Keratinocyte (primary cell): ENCODE data around the gene ETHE1. TPM values are rescaled to one million over a fixed set of nuclear protein-coding genes. Genes with fewer than 3 reads are reported as not detected.
"Not testable (repeated sequence)": the region's sequence is repeated elsewhere in the genome, so short reads cannot be mapped to it uniquely, and the experiment has no call there.

Experiments used
- DNase-seq: peaks from one replicate; pipeline ENCODE4 v3.0.0-alpha.2; 2011; ENCODE audit warnings: low read depth, missing footprints, low spot score
- FAIRE-seq: peaks from 2 replicates; lab custom pipeline; 2011; peaks lifted over from hg19 to GRCh38; lab: Jason Lieb, UNC
- H2AFZ ChIP-seq: 2 replicates; pipeline ENCODE4 v1.6.0; 2012; ENCODE audit warnings: low read length, control low read depth, inconsistent platforms; ENCODE audit not compliant: control insufficient read depth
- H3K27ac ChIP-seq: 2 replicates; pipeline ENCODE4 v1.5.1; 2011; ENCODE audit warnings: low read length; ENCODE audit not compliant: control insufficient read depth, insufficient read depth
- H3K27me3 ChIP-seq: 3 replicates; pipeline ENCODE4 v1.6.0; 2011; ENCODE audit warnings: low read length; ENCODE audit not compliant: control insufficient read depth, insufficient read depth; ENCODE audit errors: extremely low read depth
- H3K36me3 ChIP-seq, 2 experiments: 2 replicates in 1 of 2; 3 replicates in 1 of 2; pipeline ENCODE4 v1.5.1; 2011; ENCODE audit warnings: low read length in 2 of 2, mild to moderate bottlenecking in 1 of 2; ENCODE audit not compliant: control insufficient read depth in 2 of 2, insufficient read depth in 2 of 2; ENCODE audit errors: extremely low read depth in 1 of 2
- H3K4me1 ChIP-seq: 3 replicates; pipeline ENCODE4 v1.5.1; 2011; ENCODE audit warnings: low read length; ENCODE audit not compliant: control insufficient read depth, insufficient read depth; ENCODE audit errors: extremely low read depth
- H3K4me2 ChIP-seq: 3 replicates; pipeline ENCODE4 v1.6.0; 2011; ENCODE audit warnings: low read depth, low read length; ENCODE audit not compliant: control insufficient read depth, insufficient read depth; ENCODE audit errors: extremely low read depth
- H3K4me3 ChIP-seq, 3 experiments: fragments of 200-600 bp in 1 of 3; sonication (generic) in 1 of 3; 2 replicates in 2 of 3; 3 replicates in 1 of 3; pipeline ENCODE4 v1.5.1; 2011 to 2016; ENCODE audit warnings: low read length in 3 of 3, mild to moderate bottlenecking in 3 of 3, control low read depth in 2 of 3, inconsistent platforms in 1 of 3, low read depth in 1 of 3, mixed read lengths in 1 of 3, mixed run types in 1 of 3, moderate library complexity in 1 of 3; ENCODE audit not compliant: control insufficient read depth in 2 of 3, insufficient read depth in 2 of 3; ENCODE audit errors: extremely low read depth in 1 of 3
- H3K79me2 ChIP-seq: 2 replicates; pipeline ENCODE4 v1.6.0; 2012; ENCODE audit warnings: low read length; ENCODE audit not compliant: control insufficient read depth, insufficient read depth
- H3K9ac ChIP-seq: 3 replicates; pipeline ENCODE4 v1.6.0; 2011; ENCODE audit warnings: low read length; ENCODE audit not compliant: control insufficient read depth, insufficient read depth; ENCODE audit errors: extremely low read depth
- H3K9me1 ChIP-seq: 3 replicates; pipeline ENCODE4 v1.6.0; 2011; ENCODE audit warnings: low read length; ENCODE audit not compliant: control insufficient read depth, insufficient read depth; ENCODE audit errors: extremely low read depth
- H3K9me3 ChIP-seq: 2 replicates; pipeline ENCODE4 v1.5.1; 2012; ENCODE audit warnings: low read depth, low read length; ENCODE audit not compliant: control insufficient read depth
- H4K20me1 ChIP-seq: 3 replicates; pipeline ENCODE4 v1.6.0; 2011; ENCODE audit warnings: low read length; ENCODE audit not compliant: control insufficient read depth, insufficient read depth; ENCODE audit errors: extremely low read depth
- EZH2 ChIP-seq: IDR thresholded peaks from one replicate; pipeline ENCODE4 v1.6.1; 2012; ENCODE audit warnings: inconsistent platforms, mild to moderate bottlenecking, low read length, moderate library complexity
- dilution Hi-C: fragments of 300-500 bp; cut with MboI; formaldehyde crosslinking; loops from one replicate; pipeline ENCODE4 v1.7.0; 2020; ENCODE audit warnings: low sequenced_read_pairs; ENCODE audit not compliant: extremely low pct_ligation_motif_present
- polyA plus RNA-seq, 5 experiments: library from polyadenylated mRNA; depleted of rRNA in 3 of 5; stranded (reverse) in 3 of 5; stranded (forward) in 1 of 5; unstranded in 1 of 5; fragments of >200 nt; gene quantifications; 1 replicate in 1 of 5; 2 replicates in 3 of 5; 3 replicates in 1 of 5; pipeline versions ENCODE4 v1.2.1 to v1.2.3, GENCODE V29; 2011 to 2012; ENCODE audit warnings: missing spikeins in 2 of 5, low read depth in 1 of 5, low replicate concordance in 1 of 5
- TF ChIP-seq, protein P1 (sequence below), 3 experiments: IDR thresholded peaks in 1 of 3; conservative IDR thresholded peaks in 1 of 3; optimal IDR thresholded peaks in 1 of 3; 2 replicates in 2 of 3; 3 replicates in 1 of 3; pipeline versions ENCODE3 to v1.5.1; 2011; ENCODE audit warnings: low read length in 3 of 3, mild to moderate bottlenecking in 3 of 3, moderate library complexity in 2 of 3, control low read depth in 1 of 3, inconsistent platforms in 1 of 3; ENCODE audit not compliant: insufficient read depth in 2 of 3; ENCODE audit errors: extremely low read depth in 1 of 3

Gene ETHE1
- polyA plus RNA-seq, 1 donor (not counting 4 experiments of a cell fraction or from before 2014, with no cell fraction given) = 234 TPM

DNA sequence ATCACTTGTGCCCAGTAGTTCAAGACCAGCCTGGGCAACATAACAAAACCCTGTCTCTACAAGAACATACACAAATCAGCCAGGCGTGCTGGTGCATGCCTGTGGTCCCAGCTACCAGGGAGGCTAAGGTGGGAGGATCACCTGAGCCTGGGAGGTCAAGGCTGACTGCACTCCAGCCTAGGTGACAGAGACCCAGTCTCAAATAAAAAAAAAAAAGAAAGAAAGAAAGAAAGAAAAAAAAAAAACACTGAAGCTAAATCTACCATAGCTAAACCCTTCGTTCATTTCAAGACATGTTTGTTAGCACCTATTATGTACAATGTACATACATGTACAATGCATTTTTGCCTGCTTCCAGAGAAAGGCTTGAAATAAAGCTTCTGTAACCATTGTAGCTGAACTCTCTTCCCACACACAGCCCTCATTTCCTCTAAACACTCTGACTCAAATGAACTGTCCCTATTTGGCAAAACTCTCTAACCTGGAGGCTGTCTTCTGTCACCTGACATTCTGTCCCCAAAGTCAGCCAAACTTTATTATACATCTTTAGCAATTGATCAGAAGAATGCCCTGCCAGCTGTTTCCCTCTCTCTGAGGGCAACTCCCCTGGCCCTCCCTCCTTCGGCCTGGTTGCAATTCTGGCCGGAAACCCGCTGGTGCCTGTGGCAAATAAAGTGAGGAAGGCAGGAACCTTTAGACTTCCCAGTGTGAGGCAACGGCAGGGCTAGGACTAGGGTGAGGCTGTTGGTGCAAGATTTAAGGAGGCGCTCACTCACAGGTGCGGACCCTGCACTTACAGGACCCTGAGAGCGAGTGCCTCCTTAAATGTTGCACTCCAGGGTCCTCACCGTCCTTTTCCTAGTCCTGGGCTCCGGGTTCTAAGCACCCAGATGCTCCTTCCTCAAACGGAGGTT is 1.8 kb downstream of the ETHE1 start:
- no peak for TF ChIP-seq EZH2
- TF ChIP-seq, protein P1, sequence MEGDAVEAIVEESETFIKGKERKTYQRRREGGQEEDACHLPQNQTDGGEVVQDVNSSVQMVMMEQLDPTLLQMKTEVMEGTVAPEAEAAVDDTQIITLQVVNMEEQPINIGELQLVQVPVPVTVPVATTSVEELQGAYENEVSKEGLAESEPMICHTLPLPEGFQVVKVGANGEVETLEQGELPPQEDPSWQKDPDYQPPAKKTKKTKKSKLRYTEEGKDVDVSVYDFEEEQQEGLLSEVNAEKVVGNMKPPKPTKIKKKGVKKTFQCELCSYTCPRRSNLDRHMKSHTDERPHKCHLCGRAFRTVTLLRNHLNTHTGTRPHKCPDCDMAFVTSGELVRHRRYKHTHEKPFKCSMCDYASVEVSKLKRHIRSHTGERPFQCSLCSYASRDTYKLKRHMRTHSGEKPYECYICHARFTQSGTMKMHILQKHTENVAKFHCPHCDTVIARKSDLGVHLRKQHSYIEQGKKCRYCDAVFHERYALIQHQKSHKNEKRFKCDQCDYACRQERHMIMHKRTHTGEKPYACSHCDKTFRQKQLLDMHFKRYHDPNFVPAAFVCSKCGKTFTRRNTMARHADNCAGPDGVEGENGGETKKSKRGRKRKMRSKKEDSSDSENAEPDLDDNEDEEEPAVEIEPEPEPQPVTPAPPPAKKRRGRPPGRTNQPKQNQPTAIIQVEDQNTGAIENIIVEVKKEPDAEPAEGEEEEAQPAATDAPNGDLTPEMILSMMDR (optimal IDR thresholded peaks at IDR 0.05 in 1 of 3, IDR thresholded peaks at IDR 0.05 in 1 of 3, conservative IDR thresholded peaks at IDR 0.05 in 1 of 3; ENCODE audit: extremely low read depth in 1 of 3, insufficient read depth in 2 of 3, low read length in 3 of 3) = no peak
- FAIRE-seq = peak; percentile 52

DNA sequence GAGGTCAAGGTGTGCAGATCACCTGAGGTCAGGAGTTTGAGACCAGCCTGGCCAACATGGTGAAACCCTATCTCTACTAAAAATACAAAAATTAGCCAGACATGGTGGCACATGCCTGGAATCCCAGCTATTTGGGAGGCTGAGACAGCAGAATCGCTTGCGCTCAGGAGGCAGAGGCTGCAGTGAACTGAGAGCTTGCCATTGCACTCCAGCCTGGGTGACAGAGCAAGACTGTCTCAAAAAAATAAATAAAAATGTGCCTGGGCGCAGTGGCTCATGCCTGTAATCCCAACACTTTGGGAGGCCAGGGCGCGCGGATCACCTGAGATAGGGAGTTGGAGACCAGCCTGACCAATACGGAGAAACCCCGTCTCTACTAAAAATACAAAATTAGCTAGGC is 3.3 kb downstream of the ETHE1 start:
- H3K4me2 ChIP-seq, FAIRE-seq, DNase-seq, H3K36me3 ChIP-seq, H3K9ac ChIP-seq, H3K4me3 ChIP-seq, H3K9me3 ChIP-seq, H3K9me1 ChIP-seq, H3K27me3 ChIP-seq, dilution Hi-C loops, H2AFZ ChIP-seq, H4K20me1 ChIP-seq: not testable (repeated sequence)
- peaks cover 42% of the 10 kb centered on the region for H3K4me1 ChIP-seq
- peaks cover 61% of the 10 kb centered on the region for H3K79me2 ChIP-seq
- peak overlapping the region; percentile 31 for H3K27ac ChIP-seq

More for the DNA sequence above, 1.8 kb downstream of the ETHE1 start:
- H3K4me3 ChIP-seq = peak overlapping the region; percentile 79 to 98 (median 95)
- no peak overlapping the region for H2AFZ ChIP-seq
- H3K36me3 ChIP-seq = peaks cover 8 to 9% of the 10 kb centered on the region in 2 experiments
- no peaks in the 10 kb centered on the region for H3K9me3 ChIP-seq
- H3K79me2 ChIP-seq = peaks cover 61% of the 10 kb centered on the region
- no peaks in the 10 kb centered on the region for H3K27me3 ChIP-seq
- dilution Hi-C loops = no loop called here
- H3K9me1 ChIP-seq = no peaks in the 10 kb centered on the region
- peaks cover 37% of the 10 kb centered on the region for H3K4me1 ChIP-seq
- peaks cover 3% of the 10 kb centered on the region for H4K20me1 ChIP-seq
- peak overlapping the region; percentile 88 for H3K9ac ChIP-seq
- H3K4me2 ChIP-seq = peak overlapping the region; percentile 74
- DNase-seq = no peak
- H3K27ac ChIP-seq = peak overlapping the region; percentile 95
